ENCODE data around the gene PAH.

Gene PAH

DNA sequence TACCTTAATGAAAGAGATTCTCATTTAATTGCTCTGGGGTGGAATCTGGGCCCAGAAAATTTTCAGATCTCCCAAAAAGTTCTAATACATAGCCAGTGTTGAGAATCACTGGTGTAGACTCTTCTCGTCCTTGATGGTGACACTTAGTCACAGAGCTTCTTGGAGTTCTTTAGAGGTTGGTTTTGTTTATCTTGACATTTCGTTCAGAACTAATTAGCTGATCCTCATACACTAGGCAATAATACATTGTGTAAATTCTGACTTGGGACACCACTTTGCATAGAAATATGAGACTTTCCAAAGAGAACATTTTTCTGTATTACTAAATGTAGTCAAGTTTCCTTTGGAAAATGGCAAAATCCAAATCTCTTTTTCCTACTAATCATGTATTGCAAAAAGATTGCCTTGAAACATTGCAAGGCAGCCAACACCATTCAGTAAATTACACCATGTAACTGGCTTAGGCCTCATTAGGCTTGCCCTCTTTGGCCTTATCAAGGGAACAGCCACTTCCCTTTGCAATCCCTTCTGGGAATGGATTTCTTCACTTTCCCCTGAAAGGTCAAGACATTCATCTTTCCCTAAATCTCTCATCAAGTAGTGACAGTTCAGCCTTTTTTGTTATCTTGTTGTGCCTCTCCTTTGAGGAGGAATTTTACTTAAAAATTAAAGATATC, 102.2 kb downstream of the PAH start:
- no peak for DNase-seq

DNA sequence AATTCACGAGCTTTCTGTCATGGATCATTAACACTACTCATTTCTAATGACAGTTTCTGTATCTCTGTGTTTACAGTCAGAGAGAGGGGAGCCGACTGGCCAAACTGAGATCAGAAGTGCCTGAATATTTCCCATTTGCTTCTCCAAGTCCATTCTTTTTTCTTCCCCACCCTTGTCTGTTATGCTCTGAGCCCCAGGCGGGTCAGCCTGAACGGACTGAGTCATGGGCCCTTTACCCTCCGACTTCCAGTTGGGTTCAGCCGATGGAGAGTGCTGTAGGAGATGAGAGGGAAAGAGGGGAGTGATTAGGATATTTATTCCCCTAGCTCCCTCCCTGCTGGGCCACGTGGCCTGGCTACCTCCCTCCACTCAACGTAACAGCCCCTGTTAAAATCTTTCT, 104.7 kb downstream of the PAH start:
- no peak for DNase-seq

DNA sequence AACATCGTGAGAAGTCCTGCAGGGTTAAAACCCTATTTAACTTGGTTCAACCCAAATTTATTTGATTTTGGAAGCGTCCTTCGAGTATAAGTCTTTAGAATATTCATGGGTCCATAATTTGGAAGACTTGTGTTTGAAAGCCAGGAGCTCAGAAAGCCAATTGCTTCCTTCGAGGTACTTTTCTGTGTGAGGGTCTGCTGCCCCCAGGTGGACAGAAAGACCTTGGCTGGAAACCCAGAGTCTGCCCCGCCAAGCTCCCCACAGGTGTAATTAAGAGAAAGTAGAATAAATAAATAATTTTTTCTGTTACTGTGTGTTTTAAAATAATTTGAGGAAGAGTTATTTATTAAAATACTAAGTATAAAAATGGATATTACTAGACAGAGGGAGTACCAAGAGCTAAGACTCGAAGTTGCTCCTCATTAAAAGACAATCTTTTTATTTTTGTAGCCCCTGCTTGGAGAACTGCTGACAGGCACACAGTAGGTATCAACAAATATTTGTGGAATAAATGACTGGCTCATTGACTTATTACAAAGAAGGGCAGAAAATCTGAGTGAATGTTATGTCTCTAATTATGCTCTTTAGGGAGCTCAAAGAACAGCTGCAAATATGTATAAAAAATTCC, 105.8 kb downstream of the PAH start:
- DNase-seq, result no peak

DNA sequence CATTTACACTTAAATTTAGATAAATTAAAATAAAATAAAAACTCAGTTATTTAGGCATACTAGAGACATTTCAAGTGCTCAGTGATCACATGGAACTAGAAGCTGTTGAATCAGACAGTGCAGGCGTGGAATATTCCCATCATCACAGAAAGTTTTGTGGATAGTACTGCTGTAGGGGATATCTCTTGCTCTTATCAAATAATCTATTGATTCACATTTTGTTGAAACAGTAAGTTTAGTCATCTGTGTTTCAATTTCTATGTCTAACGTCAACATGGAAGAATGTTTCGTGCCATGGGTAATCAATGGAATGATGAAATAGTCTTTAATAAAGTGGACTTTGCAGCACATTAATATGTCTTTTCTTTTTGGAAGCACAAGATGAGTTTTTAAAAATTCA, 108.6 kb downstream of the PAH start:
- DNase-seq, result no peak

DNA sequence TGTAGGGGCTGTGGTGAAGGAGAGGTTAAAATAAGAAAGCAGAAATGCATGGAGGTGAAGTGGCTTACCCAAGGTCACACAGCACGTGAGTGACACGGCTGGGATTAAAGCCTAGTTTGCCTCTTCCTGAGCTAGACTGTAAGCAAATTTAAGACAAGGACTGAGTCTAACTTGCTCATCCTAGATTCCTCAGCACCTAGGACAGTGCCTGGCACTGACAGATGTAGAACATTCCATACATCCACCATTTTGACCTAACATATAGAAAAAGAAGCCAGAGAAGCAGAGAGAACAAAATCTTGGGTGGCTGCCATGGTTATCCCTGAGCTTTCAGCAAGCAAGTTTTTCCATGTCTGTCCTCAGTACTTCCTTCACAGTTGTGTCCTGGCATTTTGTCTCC, 110.5 kb downstream of the PAH start:
- no peak for DNase-seq

DNA sequence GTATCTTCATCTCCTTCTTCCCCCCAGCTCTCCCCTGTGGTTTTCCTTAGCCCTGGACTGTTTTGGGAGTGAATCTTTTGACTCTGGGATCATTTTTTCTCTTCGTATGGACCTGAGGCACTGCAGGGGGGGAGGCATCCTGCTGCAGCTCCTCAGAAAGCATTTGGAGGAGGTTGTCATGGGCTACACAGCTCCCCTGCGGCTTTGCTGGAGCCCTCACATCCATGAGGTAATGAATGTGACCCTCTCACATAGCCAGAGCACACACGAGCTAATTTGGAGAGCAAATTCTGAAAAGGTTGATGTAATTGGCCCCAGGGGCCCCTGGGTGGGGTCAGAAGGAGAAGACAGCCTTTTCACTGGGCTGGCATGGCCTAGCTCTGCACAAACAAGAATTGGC, 110.9 kb downstream of the PAH start:
- DNase-seq, result no peak

DNA sequence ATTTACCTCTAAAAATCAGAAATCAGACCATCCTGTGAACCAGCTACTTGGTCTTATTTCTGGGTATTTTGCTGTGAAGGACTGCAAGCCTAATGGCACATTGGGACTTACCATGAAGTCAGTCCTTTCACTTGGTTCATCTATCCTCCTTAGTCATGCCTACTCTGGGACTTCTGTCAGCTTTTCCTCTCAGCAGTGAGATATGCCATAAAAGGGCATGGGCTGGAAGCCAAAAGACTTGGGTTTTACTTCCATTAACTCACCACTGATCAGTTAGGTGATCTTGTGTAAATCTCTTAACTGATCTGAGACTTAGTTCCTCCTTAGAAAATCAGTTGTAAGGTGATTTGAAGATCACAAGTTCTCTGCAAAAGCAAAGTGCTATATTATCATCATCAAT, 116.5 kb downstream of the PAH start:
- DNase-seq, result no peak

DNA sequence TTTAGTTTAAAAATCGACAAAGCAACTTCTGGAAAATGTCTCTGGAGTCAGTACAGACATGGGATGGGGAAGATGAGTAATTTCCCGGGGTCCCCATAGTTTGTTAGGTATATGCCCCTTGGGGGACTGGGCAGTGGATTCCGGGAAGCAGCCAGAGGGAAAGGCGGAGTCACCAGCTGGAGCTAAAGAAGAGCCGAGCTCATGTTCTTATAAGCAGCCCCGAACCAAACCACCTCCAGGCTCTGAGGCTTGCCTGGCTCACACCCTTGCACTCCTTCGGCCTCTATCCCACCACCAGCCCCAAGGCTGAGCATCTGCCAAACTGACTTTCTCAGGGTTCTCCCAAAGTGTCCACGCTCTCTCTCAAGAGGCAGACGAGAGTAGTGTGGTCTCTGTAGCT, 117.8 kb downstream of the PAH start:
- no peak for DNase-seq

DNA sequence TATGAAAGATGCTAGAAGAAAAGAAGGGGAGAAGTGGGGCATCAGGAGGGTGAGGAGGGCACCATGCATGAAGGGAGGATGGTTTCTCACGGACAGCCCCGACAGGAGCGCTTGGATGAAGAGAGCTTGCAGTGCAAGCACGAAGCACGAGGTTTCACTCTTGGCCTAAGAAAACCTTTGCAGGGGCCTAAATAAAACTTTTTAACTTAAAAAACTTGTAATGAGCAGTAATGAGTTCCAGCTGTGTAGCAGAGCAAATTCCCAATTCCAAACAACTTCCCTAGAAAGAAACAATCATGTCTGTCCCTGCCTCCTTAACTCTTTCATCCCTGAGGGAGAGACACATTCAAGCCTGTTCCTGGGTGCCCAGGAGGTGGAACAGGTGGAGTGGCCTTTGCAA, 119.5 kb downstream of the PAH start:
- DNase-seq, result no peak

DNA sequence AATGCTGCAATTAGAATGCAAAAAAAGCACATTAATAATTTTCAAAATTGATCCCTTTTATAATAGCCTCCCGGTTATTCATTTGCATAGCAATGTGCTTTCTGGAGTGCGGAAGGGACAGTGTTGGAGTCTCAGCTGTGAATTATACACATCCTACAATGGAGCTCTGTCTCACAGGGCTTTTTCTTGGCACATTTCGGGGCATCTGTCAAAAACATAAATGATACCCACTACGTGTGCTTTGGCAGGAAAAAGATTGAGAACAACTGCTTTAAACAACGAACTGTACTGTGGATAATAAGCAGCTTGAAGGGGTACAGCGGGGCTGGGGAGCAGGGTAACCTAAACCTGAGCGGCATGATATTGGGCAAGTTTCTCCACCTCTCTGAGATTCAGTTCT, 123.1 kb downstream of the PAH start:
- no peak for DNase-seq
